ENCODE results near the gene IER3IP1. TPM values are rescaled to one million over a fixed set of nuclear protein-coding genes. Genes with fewer than 3 reads are reported as not detected.
"Not testable (repeated sequence)": the region's sequence is repeated elsewhere in the genome, so short reads cannot be mapped to it uniquely, and the experiment has no call there.

Gene IER3IP1
- total RNA-seq, 1 donor from 2014 or later, result 14.7 TPM

DNA sequence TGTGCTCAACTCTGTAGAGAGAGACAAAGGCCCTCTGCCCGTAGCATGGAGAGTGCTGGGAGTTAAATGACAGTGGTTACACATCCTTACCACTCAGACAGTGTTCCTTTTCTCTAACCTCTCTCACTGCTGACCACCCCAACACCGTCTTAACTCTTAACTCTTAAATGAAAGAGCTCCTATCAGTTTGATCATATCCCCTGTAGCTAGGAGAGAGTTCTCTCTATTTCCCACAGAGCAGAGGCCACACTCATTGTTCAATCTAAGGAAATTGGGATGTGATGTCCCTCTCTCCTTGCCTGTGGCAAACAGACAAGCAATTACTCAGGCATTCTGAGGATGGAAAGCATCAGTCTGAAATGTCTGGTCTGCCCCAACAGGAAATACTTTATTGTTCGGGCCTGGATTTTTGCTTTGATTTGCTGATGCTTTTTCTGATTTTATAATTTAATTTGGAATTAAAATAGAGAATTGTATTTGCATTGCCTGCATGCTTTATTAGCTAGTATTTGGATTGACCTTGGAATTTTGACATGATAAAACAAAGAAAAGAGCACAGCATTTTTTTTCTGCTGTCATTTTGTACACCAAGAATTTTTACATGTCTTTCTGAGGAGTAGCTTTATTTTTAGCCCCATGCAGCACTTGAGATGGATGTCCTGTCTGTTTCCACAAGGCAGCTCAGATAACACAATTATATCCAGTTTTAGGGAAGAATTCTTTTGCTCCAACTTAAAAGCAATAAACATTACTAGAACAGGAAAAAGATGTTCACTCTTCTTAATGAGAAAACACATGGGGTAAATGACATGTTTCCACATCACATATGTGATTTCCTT lies 27.7 kb upstream of the IER3IP1 start:
- FAIRE-seq, result no peak
- Histone ChIP-seq H3K36me3 (ENCODE audit: control insufficient read depth, insufficient read depth, low read length) (no peaks in the 10 kb centered on the region), H3K27me3 (ENCODE audit: control insufficient read depth, insufficient read depth, low read length) (peaks cover 2% of the 10 kb centered on the region), H3K4me3 (ENCODE audit: low read depth, low read length) (no peak overlapping the region)
- TF ChIP-seq, protein P1, sequence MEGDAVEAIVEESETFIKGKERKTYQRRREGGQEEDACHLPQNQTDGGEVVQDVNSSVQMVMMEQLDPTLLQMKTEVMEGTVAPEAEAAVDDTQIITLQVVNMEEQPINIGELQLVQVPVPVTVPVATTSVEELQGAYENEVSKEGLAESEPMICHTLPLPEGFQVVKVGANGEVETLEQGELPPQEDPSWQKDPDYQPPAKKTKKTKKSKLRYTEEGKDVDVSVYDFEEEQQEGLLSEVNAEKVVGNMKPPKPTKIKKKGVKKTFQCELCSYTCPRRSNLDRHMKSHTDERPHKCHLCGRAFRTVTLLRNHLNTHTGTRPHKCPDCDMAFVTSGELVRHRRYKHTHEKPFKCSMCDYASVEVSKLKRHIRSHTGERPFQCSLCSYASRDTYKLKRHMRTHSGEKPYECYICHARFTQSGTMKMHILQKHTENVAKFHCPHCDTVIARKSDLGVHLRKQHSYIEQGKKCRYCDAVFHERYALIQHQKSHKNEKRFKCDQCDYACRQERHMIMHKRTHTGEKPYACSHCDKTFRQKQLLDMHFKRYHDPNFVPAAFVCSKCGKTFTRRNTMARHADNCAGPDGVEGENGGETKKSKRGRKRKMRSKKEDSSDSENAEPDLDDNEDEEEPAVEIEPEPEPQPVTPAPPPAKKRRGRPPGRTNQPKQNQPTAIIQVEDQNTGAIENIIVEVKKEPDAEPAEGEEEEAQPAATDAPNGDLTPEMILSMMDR (IDR thresholded peaks at IDR 0.05; ENCODE audit: insufficient read depth, low read length, severe bottlenecking), result no peak
- DNase-seq (ENCODE audit: low read depth), result no peak

DNA sequence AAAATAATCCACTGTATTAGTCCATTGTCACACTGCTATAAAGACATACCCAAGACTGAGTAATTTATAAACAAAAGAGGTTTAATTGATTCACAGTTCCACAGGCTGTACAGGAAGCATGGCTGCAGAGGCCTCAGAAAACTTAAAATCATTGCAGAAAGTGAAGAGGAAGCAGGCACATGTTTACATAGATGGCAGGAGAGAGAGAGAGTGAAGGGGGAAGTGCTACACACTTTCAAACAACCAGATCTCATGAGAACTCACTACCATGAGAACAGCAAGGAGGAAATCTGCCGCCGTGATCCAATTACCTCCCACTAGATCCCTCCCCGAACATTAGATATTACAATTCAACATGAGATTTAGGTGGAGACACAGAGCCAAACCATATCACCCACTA lies 19.8 kb upstream of the IER3IP1 start:
- DNase-seq (ENCODE audit: low read depth); H3K27me3 ChIP-seq (ENCODE audit: control insufficient read depth, insufficient read depth, low read length); FAIRE-seq; H3K36me3 ChIP-seq (ENCODE audit: control insufficient read depth, insufficient read depth, low read length); H3K4me3 ChIP-seq (ENCODE audit: low read depth, low read length): not testable (repeated sequence)

DNA sequence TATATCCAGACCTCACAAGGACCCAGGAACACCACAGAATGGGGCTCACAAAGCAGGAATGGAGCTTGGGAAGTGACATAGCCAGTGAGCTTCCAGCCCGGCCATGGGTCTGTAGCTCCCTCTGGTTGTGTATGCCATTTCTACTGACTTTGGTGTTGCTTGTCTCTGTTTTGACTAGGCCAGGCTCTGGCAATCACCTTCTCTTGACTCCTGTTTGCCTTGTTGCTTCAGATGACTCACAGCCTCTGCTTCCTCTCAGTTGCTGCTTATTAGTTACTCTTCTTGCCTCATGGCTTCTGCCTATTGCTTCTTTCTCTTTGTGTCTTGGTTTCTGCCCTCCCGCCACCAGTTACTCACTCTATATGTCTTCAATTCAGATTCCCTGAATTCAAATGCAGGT lies 15.8 kb upstream of the IER3IP1 start:
- FAIRE-seq (peak; percentile 36), DNase-seq (ENCODE audit: low read depth) (peak; percentile 64)
- Histone ChIP-seq H3K36me3 (ENCODE audit: control insufficient read depth, insufficient read depth, low read length) (no peaks in the 10 kb centered on the region), H3K4me3 (ENCODE audit: low read depth, low read length) (no peak overlapping the region), H3K27me3 (ENCODE audit: control insufficient read depth, insufficient read depth, low read length) (no peaks in the 10 kb centered on the region)
- TF ChIP-seq, protein P1 (IDR thresholded peaks at IDR 0.05; ENCODE audit: insufficient read depth, low read length, severe bottlenecking), result peak; percentile 5

DNA sequence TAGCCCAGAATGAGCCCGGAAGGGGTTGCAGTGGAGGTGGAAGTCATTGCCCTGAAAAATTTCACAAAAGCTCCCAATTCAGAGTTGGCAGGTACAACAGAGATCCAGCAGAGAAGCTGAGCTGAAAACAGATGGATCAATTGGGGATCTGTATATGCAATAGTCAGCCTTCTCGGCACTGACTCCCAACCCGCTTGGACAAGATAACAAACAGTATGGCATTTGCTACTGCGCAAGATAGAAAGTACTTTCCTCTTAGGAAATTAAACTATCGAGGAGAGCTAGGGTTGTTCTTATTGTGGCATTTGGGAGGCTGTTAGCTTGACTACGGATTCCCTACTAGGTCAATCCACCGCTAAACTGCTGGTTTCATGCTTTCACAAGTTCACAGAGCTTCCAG lies 11.6 kb upstream of the IER3IP1 start:
- H3K36me3 ChIP-seq (ENCODE audit: control insufficient read depth, insufficient read depth, low read length), result no peaks in the 10 kb centered on the region
- no peaks in the 10 kb centered on the region for H3K27me3 ChIP-seq (ENCODE audit: control insufficient read depth, insufficient read depth, low read length)
- no peak overlapping the region for H3K4me3 ChIP-seq (ENCODE audit: low read depth, low read length)
- no peak for FAIRE-seq
- DNase-seq (ENCODE audit: low read depth), result no peak
- TF ChIP-seq, protein P1 (IDR thresholded peaks at IDR 0.05; ENCODE audit: insufficient read depth, low read length, severe bottlenecking), result no peak

DNA sequence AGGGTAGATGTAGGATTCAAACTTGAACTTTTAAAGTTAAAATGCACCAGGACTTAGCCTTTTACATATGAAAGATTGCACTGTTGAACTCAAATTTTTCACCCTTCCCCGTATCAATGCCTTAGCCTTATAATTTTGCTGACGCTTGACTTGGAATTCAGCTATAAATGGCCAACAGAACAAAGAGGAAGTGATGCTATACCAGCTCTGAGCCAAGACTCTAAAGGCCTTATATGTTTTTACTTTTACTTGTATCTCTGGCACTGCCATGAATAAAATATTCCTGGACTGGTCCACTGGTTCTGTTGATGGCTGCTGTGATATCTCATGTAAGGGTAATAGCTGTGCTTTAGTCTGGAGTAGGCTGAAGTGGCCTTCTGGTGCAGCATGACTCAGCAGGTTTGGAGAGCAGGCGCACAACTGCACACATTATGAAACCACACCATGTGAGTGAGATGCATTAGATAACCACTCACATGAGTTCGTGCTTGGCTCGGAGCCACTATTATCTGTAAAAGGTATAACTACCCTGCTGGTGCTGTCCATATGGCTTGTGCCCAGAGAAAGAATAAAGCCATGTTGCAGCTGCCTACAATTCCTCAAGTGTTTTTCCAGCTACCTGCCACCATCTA lies 8.4 kb upstream of the IER3IP1 start:
- Histone ChIP-seq H3K4me3 (ENCODE audit: low read depth, low read length) (no peak overlapping the region), H3K36me3 (ENCODE audit: control insufficient read depth, insufficient read depth, low read length) (no peaks in the 10 kb centered on the region), H3K27me3 (ENCODE audit: control insufficient read depth, insufficient read depth, low read length) (no peaks in the 10 kb centered on the region)
- FAIRE-seq (peak; percentile 7), DNase-seq (ENCODE audit: low read depth) (peak; percentile 64)
- TF ChIP-seq, protein P1 (IDR thresholded peaks at IDR 0.05; ENCODE audit: insufficient read depth, low read length, severe bottlenecking), result no peak

DNA sequence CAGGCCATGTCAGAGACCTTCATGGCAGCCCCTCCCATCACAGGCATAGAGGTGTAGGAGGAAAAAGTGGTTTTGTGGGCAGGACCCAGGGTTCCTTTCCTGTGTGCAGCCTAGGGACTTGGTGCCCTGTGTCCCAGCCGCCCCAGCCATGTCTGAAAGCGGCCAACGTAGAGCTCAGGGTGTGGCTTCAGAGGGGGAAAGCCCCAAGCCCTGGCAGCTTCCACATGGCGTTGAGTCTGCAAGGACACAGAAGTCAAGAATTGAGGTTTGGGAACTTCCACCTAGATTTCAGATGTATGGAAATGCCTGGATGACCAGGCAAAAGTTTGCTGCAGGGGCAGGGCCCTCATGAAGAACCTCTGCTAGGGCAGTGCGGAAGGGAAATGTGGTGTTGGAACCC lies 6.0 kb upstream of the IER3IP1 start:
- FAIRE-seq; H3K4me3 ChIP-seq (ENCODE audit: low read depth, low read length); DNase-seq (ENCODE audit: low read depth); H3K36me3 ChIP-seq (ENCODE audit: control insufficient read depth, insufficient read depth, low read length); H3K27me3 ChIP-seq (ENCODE audit: control insufficient read depth, insufficient read depth, low read length): not testable (repeated sequence)

All from bronchial epithelial cell (primary cell).